HG03354 (cell line): ENCODE data around the gene CYFIP2.
"Not testable (repeated sequence)": the region's sequence is repeated elsewhere in the genome, so short reads cannot be mapped to it uniquely, and the experiment has no call there.

Source experiments
- ATAC-seq: cut with Tn5 transposase; IDR thresholded peaks from one replicate; pipeline ENCODE4 v1.9.1; 2021; ENCODE audit warnings: mild to moderate bottlenecking; ENCODE audit not compliant: unreplicated experiment, poor library complexity, severe bottlenecking

The CYFIP2 gene

DNA sequence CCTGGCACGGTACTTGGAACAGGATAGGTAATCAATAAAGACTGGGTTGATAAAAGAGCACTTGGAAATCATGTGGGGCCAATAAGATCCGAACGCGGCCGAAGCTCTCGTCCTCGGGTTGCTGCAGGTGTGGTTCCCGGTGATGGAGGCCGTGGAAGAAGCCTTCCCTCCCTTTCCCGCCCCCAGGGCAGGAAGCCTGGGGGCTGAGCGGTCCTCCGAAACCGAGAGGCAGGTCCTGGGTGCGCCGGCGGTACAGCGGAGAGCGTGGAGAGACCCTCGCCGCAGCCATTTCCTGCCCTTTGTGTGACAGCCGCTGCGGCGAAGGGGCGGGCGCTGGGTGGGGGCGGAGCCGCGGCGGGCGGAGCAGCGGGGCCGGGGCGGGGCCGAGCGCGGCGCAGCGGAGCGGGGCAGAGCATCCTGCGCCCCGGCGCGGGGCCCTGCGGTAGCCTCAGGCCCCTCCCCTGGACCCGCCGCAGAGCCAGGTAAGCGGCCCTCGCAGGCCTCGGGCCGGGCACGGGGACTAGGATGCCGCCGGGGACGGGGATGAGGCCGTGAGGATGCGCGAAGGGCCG, at the start of gene CYFIP2:
TSS of gene CYFIP2 (plus strand) at position 410 of the 572 bp plus-strand sequence. CDS start 19,239 bp downstream, outside the sequence.
- peak; percentile 86 for ATAC-seq

DNA sequence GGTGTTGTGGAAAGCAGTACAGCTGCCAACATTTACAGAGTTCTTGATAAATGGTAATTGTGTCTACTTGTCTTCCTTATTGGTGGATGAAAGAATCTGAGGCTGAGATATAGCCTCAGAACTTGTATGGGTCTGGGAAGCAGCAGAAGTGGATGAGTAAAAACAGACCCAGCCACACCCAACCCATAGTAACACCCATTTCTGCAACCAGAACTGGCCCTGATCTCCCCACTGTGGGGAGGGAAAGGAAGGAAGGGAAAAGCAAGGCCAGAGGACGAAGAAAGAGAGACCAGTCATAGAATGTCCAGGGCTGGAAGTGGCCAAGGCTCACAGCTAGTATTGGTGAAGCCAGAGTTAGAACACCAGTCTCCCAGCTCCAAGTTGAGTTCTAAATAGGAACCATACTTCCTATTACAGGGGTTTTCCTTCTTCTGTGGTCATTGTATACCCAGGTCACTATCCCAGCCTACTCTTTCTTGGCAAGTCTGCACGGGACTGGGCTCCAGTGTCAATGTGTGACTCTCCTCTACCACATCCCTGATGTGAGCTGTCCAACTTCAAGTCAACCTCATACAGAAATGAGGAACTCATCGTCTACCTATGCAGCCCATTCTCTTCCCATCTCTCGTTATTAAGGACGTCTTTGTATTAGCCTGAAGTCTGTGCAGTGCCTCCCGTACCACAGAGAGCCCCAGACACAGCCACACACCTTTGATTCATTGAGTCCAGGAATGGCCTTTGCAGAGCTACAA, 49.4 kb upstream of the CYFIP2 start:
- ATAC-seq = no peak

GRCh38 chr5:157217289-157218024, 48.5 kb upstream of the CYFIP2 start:
- ATAC-seq = no peak

- ATAC-seq = peak; percentile 54
Measured at GRCh38 chr5:157219491-157220271, 46.2 kb upstream of the CYFIP2 start.

DNA sequence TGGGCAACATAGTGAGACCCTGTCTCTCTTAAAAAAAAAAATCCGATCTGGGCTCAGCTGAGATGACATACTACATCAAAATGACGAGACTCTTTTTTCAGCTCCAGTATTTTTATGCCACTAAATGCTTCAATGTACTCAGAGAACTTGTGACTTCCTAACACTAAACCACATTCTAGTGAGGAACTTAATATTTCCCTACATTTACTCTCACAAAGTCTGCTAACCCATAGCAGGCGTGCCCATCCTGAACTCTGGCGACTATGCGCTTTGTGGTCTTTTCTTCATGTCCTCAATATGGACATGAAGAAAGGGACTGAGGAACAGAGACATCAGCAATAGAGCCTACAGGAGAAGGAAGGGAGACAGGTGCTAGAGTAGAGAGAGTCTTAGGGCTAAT, 44.0 kb upstream of the CYFIP2 start:
- ATAC-seq = no peak

GRCh38 chr5:157222506-157223230, 43.3 kb upstream of the CYFIP2 start:
- ATAC-seq = no peak

GRCh38 chr5:157225469-157226422, 40.2 kb upstream of the CYFIP2 start:
- no peak for ATAC-seq

- ATAC-seq = no peak
Measured at GRCh38 chr5:157230610-157231009, 35.3 kb upstream of the CYFIP2 start.

- no peak for ATAC-seq
Measured at GRCh38 chr5:157232706-157233105, 33.2 kb upstream of the CYFIP2 start.

GRCh38 chr5:157233515-157233914, 32.4 kb upstream of the CYFIP2 start:
- ATAC-seq = no peak

DNA sequence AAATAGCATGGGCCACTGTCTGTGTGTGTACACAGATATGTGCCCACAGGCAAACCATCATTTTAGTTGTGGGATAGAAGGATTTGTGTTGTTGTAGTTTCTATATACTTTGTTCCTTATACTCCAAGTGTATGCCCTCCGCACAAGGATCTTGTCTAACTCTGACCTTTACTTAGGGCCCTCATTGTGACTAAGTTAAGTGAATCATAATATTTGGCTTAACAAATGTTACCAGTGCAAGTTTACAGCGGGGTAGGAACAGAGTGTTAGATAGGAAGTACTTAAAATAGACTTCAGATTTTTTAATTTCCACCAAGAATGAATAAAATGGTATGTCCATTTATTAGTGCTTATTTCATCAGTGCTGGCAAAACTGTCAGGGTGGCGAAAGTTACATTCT, 29.5 kb upstream of the CYFIP2 start:
- ATAC-seq = no peak

- no peak for ATAC-seq
Measured at GRCh38 chr5:157241483-157241882, 24.4 kb upstream of the CYFIP2 start.

DNA sequence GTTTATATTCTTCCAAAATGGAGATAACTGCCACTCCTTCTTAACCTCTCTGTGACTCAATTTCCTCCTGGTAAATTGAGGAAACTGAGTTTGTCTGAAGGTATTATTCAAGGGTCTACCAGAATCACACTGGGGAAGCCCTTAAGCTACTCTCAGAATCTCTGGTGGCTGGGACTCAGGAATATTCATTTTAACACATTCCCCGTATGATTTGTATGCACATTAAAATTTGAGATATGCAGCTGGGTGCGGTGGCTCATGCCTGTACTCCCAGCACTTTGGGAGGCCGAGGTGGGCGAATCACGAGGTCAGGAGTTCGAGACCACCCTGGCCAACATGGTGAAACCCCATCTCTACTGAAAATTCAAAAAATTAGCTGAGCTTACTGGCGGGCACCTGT, 21.2 kb upstream of the CYFIP2 start:
- ATAC-seq = not testable (repeated sequence)

DNA sequence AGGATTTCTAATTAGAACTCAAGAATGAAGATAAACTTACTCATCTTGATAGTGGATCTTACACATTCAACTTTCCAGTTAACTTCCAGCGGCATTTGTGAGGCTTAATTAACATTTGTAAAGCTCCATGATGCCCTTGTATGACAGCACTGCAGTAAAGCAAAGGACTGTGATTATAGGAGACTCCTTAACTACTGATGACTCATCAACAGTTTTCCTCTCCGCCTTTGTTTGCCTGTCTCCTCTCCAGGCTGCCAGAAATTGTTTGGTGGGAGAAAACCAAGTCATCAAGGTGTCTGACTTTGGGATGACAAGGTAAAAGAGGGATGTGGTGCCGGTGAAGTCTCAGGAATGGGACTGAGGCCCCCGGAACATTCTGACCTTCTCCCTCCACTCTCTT, 20.4 kb upstream of the CYFIP2 start:
- no peak for ATAC-seq

GRCh38 chr5:157245886-157246285, 20.0 kb upstream of the CYFIP2 start:
- ATAC-seq = no peak

DNA sequence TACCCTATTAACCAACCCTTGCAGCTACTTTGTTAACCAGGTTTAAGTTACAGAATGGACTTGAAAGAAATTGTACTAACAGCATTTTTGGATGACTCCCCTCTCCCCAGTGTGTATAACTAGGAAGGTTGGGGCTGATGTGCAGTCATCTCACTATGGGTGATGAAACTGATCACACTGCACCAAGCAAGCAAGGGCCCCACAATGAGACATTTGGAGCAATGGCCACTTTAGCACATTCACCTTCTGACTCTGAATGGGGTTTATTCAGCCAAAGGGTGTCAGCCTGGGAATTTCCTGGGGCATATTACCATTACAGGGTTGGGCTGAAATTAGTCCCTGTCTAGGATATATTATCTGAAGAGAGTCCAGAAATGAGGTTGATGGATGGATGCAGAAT, 18.7 kb upstream of the CYFIP2 start:
- no peak for ATAC-seq

- no peak for ATAC-seq
Measured at GRCh38 chr5:157248821-157249470, 17.0 kb upstream of the CYFIP2 start.
